Lower leg skin (tissue), 3 donors: ENCODE results near the gene POMZP3.
"Not testable (repeated sequence)": the region's sequence is repeated elsewhere in the genome, so short reads cannot be mapped to it uniquely, and the experiment has no call there.

Experiments used
- POLR2A ChIP-seq, 2 donors: fragments of 450-650 bp; IDR thresholded peaks; one replicate each; pipeline ENCODE4 v1.6.1; 2016 to 2017; ENCODE audit warnings: antibody characterized with exemption in 2 of 2, mild to moderate bottlenecking in 1 of 2, moderate library complexity in 1 of 2
- TF ChIP-seq, protein P1 (sequence below), 3 donors: fragments of 450-650 bp; IDR thresholded peaks; one replicate each; pipeline ENCODE4 v1.5.1; 2016; ENCODE audit warnings: antibody characterized with exemption in 3 of 3, mild to moderate bottlenecking in 3 of 3, moderate library complexity in 2 of 3

DNA sequence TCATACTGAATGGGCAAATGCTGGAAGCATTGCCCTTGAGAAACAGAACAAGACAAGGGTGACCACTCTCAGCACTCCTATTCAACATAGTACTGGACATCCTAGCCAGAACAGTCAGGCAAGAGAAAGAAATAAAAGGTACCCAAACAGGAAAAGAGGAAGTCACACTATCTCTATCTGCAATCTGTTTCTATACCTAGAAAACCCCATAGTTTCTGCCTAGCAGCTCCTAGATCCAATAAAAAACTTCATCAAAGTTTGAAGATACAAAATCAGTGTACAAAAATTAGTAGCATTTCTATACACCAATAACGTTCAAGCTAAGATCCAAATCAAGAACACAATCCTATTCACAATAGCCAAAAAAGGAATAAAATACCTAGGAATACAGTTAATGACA is 29.8 kb downstream of the POMZP3 start:
- TF ChIP-seq, protein P1, sequence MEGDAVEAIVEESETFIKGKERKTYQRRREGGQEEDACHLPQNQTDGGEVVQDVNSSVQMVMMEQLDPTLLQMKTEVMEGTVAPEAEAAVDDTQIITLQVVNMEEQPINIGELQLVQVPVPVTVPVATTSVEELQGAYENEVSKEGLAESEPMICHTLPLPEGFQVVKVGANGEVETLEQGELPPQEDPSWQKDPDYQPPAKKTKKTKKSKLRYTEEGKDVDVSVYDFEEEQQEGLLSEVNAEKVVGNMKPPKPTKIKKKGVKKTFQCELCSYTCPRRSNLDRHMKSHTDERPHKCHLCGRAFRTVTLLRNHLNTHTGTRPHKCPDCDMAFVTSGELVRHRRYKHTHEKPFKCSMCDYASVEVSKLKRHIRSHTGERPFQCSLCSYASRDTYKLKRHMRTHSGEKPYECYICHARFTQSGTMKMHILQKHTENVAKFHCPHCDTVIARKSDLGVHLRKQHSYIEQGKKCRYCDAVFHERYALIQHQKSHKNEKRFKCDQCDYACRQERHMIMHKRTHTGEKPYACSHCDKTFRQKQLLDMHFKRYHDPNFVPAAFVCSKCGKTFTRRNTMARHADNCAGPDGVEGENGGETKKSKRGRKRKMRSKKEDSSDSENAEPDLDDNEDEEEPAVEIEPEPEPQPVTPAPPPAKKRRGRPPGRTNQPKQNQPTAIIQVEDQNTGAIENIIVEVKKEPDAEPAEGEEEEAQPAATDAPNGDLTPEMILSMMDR (IDR thresholded peaks at IDR 0.05), result not testable (repeated sequence)
- TF ChIP-seq POLR2A (IDR thresholded peaks at IDR 0.05), result not testable (repeated sequence)
